Nucleus accumbens (tissue), 56 donors: ENCODE measurements around the gene XXYLT1.
"Not testable (repeated sequence)": the region's sequence is repeated elsewhere in the genome, so short reads cannot be mapped to it uniquely, and the experiment has no call there.

ENCODE experiments used
- DNase-seq, 56 donors: peaks; one replicate each; lab custom pipeline; 2025; lab: John Stamatoyannopoulos, UW

XXYLT1 gene

DNA sequence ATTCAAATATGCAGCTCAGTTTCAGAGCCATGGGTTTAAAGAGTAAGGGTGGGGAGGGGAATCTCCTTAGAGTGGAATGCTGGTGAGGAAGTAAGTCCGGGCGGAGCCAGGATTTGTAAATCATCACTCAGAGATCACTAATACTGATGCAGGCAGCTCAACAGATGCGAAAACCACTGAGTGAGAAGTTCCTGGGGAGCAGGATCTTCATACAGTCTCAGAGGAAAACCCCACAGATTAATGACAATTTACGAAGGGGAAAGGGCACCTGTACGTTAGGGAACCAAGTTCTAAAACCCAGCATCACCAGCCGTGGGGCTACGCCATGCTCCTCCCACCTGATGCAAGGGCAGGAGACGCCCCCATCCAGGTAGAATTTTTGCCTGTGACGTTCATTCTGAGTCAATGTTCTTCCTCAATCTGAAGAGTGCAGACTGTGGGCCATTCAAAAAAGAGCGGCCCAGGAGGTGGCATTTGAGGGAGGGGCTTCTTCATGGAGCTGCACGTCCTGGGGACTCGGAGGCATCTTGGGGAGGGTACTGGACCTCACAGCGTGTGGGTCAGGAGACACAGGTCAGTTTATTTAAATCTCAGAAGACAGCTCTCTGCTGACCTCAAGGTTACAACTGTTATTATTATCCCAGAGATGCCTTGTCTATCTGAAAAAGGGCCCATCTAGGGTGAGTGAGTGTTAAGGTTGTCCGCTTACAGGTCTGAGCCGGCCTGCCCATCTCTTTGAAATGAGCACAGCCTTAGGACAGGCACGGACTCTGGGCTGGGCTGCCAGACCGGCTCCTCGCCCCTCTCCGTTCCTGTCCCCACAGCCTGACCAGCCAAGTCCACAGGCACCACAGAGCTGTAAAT is 228.0 kb downstream of the XXYLT1 start:
- no peak for DNase-seq

DNA sequence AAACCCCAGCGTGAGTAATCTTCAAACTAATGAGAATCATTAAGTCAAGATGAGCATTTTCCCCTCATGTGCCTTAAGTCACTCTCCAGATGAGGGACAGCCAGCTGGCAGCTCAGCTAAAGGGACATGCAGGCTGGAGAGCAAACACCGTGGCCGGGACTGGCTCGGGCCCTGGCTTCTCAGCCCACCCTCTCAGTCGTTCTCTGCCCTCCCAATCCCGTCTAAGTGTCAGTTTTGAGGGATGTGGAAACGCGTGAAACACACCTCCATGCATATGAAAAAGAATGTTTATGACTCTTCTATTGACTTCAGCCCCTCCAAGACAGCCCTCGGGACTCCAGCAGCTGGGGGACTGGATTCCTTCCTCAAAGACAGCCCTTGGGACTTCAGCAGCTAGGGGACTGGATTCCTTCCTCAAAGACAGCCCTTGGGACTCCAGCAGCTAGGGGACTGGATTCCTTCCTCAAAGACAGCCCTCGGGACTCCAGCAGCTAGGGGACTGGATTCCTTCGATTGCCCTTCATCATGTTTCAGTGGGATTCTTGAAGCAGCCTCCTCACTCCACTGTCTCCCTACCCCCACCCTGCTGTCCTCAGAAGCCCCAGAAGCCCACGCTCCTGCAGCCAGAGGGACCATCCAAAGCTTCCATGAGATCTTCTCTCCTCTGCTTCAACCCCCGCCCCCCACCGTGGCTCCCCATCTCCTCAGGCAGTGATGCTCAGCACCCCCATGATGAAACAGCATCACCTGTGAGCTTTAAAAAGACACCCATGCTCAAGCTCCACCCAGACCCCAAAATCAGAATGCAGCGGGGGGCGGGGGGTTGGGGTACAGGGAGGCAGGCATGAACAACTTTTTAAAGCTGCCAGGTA is 228.9 kb downstream of the XXYLT1 start:
- DNase-seq, result no peak

DNA sequence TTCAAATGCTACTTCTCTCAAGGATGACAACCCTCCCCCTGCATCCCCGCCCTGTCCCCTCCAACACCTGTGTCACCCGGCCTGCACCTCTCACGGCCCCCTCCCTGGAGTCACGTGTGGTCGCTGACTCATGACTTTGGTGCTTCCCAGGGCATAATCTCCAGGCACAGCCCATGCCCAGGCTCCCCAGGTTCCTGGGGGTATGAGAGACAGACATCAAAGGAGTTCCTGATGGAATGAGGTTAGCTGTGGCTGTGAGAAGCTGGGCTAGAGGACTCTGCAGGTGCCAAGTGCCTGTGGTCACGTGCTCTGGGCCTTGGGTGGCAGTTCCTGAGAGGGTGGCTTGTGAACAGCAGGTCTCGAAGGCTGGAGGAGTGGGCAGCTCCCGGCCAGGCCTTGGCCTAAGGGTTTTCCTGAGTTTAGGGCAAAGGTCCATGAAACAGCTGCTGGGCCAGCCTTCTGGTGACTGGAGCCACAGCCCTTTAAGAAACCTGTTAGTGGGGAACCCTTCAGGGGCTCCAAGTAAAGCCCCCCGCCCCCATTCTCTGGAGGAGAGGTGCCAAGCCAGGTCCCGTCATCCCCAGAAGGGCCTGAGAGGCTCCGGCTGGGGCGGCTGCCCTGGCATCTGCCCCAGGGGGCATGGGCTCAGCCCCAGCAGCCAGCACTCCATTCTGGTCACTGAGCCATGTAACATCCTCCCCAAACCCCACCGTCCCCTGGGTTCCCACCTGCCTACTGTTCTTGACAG is 230.0 kb downstream of the XXYLT1 start:
- DNase-seq, result no peak

DNA sequence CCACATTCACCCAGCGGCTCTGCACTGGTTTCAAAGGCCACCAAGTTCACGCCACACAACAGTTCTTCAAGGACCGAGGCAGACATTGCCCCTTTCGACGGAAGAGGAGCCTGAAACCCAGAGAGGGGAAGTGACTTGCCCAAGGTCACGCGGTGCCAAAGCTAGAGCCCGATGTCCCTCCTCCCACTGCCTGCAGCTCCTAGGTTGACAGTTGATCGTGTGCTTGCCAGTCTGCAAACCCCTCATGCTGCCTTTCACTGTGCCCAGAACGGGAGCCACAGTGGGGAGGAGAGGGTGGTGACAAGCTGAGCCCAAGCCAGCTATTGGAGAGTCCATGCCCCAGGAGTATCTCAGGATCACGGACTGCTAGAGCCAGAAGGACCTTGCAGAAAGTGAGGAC is 230.9 kb downstream of the XXYLT1 start:
- DNase-seq, result no peak

DNA sequence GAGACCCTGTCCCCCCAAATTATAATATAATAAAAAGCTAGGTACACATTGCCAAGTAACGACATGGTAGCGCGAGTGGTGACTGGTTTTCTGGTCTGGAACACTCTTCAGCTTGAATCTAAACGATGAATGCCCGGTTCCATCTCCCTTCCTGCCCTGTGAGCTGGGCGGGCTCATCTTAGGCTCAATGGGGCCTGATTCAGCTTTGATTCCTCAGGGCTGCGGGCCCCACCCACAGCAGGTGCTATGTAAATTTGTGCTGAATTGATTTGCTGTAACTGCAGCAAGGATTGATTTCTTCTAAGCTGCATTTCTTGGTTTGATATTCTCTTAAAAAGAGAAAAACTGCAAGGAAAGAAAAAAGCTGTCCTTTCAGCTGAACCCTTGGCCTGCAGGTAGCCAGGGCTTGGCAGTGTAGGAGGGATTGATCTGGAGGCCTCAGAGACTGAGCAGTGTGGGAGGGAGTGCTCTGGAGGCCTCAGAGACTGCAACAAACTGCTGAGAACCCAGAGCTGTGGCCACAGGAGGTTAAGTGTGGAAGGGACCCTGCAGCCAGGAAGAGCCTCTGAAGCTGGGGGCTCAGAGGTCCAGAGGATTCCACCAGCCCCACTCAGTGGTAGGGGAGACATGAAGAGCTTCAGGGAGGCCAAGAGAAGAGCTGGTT is 231.6 kb downstream of the XXYLT1 start:
- no peak for DNase-seq

DNA sequence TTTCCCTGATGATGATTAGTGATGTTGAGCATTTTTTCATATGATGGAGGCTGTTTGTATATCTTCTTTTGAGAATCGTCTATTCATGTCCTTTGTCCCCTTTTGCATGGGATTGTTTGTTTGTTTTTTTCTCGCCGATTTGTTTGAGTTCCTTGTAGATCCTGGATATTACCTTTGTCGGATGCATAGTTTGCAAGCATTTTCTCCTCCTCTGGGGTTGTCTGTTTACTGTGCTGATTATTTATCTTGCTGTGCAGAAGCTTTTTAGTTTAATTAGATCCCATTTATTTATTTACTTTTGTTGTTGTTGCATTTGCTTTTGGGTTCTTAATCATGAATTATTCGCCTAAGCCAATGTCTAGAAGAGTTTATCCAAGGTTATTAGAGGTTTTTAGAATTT is 232.8 kb downstream of the XXYLT1 start:
- no peak for DNase-seq

DNA sequence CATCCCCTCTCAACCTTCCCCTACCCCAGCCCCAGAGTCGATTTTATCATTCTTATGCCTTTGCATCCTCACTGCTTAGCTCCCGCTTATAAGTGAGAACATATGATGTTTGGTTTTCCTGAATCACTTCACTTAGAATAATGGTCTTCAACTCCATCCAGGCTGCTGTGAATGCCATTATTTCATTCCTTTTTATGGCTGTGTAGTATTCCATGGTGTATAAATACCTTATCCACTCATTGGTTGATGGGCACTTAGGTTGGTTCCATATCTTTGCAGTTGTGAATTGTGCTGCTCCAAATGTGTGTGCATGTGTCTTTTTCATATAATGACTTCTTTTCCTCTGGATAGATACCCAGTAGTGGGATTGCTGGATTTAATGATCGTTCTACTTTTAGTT is 233.4 kb downstream of the XXYLT1 start:
- DNase-seq, result not testable (repeated sequence)

DNA sequence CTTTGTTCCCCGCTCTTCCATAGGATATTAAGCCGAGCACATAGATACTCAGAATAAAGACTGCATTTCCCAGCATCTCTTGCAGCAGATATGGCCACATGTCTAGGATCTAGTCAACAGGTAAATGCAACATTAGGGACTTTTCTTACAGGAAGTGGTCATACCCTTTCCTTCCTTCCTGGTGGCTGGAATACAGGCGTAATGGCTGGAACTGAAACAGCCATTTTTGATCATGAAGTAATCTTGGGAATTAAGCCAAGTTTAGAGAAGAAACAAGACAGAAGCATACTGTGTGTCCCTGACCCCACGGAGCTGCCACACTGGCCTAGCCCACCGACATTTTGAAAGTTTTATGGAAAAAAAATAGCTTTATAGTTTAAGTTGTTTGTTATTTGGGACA is 234.0 kb downstream of the XXYLT1 start:
- DNase-seq, result no peak

DNA sequence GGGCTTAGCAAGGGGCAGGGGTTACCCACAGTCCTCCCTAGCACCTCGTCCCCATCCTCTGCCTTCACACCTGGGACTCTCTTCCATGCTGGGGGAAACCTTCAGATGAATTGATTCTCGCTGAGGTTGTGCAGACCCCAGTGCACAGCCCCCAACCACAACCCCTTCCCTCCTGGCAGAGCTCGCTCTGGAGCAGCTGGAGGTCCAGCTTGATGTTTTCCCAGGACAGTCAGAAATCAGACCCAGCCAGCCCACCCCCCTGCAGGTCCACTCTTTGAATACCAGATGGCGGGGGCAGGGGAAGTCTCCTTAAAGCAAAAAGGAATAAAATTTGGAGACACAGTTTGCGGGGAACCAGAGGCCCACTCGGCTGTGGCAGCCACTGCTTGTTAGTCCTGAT is 234.4 kb downstream of the XXYLT1 start:
- no peak for DNase-seq

DNA sequence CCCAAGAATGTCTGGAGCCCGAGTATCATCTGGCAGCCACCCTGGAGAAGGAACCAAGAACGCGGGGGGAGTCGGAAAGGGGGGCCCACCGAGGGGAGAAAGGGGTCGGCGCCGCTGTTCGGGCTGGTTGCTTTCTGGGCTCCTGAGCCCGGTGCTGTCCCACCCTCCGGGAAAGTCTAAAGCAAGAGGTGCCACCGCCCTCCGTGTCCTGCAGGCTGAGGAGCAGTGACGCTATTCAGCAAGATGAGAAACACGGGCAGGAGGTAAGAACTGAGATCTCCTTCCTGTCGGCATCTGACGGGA is 234.8 kb downstream of the XXYLT1 start:
- DNase-seq, result no peak

DNA sequence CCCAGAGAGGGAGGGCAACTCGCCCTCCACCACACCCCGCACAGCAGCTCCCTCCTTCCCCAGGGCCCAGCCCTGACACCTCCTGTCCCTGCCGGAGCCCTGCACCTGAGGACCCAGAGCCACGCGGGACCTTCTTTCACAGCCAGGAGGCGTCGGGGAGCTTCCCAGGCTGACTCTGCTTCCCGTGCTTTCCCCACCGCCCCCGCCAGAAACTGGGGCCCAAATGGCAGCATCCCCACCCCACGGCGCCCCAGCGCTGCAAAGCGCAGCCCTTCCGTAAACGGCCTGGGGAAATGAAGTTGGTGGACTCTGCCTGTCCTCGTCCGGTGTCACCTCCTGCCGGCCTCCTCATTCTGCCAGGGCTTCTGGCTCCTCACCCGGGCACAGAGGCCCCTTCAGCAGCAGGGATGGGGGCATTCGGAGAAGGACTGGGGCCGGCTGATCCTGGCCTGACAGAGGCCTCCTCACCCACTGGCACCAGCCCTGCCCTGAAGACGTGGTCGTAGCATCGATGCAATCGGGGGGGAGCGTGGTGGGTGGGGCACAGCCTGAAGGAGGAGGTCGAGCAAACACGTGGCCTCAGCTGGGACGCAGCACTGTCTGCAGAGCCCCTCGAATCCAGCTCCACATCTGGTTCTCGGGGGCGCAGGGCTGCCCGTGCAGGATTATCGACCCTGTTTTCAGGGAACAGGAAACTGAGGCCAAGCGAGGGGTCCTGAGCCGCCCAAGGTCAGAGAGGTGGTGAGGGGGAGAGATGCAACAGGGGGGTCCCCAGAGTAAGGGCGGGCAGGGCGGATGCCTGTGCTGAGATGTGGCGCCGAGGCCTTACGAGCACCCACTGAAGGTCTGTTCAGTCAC is 235.4 kb downstream of the XXYLT1 start:
- DNase-seq, result no peak

DNA sequence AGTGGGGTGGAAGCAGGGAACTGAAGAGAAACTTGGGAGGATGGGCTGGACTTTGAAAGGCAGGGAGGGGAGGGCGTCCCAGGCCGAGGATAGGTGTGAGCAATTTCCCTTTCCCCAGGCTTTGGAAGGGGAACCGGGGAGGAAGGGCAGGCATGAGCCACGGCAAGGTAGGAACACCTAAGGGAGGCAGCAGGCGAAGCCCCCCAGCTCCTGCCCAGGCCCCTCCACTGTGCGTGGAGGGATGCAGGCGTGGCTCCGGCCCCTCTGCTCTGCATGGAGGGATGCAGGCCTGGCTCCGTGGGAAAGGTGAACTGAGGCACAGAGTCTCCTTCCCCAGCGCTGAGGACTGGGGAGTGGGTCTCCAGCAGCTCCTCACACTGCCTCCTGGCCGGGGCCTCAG is 236.4 kb downstream of the XXYLT1 start:
- no peak for DNase-seq

DNA sequence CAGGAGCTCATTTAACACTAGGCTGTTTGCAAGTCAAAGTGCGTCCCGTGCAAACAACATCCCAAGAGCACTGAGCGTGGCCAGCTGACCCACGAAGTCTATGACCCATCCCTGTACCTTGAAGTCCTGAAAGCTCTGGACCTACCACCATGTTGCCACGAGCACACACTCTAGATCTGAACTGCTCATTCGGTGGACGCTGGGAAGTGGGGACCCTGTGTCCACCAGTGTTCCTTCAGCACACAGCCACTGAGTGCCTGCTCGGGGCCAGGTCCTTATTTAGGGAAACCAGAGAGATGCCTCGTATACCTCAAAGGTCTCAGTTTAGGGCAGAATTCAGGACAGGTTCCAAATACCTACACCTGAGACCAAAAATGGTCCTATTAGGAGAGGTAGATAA is 236.9 kb downstream of the XXYLT1 start:
- no peak for DNase-seq

DNA sequence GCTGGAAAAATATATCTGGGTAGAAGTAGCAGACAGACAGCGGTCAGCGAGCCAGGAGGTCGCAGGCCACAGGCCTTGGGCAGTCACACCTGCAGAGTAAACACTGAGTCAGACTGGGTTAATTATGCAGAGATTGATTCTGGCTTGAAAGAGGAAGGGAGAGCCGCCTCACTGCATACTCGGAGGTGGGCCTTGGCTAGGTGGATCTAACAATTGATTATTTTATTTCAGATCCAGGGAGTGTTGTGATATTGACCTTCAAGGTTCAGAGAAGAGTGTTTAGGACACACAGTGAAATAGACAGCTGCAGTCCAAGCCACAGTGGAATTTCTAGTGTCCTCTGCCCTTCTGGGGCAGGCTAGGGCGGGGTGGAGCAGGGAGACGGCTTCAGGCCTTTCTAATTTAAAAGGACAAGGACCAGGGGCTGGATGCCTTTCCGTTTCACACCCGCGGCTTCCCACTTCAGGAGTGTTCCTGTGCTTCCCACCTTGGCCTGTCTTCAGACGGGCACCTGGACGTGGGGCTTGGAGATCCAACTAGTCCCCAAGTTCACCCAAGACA is 237.3 kb downstream of the XXYLT1 start:
- DNase-seq, result no peak

DNA sequence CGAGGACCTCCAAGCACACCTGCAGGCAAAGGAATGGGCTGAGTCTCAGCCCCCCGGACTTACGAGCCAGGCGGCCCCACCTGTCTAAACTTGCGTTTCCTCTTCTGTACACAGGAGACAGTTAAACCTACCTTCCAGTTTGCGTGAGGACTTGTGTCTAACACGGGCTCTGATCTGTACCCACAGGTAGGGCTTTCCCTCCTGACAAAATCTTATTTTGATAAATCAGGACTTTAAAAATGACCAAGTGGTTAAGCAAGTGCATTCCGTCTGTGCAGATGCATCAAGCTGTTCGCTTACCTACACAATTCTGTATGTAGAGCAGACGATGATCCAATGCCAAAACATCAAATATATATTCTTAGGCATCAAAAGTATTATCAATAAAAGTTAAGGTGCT is 238.0 kb downstream of the XXYLT1 start:
- no peak for DNase-seq

DNA sequence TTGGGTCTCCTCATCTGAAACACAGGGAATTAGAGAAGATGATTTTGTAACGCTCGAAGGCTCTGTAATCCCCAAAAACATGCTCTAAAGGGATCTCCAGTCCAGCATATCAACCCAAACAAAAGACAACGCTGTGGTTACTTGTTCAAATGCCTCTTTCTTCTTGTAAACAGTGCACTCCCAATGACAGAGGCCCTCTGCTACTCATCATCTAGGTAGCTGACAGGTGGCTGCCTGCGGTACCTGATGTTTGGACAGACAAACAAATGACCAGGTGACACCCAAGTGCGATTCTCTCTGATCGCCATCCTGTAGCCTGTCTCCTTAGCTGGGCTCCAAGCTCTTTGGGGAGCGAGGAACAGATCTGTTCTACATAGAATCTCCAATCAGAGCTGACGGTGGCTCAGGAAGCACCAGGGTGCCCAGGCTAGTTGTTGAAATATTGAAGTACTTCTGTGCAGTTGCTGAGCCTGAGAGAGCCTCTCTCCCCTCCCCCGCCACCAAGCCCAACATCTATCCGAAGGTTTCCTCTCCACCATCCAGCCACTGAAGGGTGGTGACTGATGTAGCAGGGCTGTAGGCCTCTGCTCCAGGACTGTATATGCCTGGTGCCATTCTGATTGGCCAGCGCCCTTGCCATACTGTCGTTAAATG is 238.7 kb downstream of the XXYLT1 start:
- no peak for DNase-seq

DNA sequence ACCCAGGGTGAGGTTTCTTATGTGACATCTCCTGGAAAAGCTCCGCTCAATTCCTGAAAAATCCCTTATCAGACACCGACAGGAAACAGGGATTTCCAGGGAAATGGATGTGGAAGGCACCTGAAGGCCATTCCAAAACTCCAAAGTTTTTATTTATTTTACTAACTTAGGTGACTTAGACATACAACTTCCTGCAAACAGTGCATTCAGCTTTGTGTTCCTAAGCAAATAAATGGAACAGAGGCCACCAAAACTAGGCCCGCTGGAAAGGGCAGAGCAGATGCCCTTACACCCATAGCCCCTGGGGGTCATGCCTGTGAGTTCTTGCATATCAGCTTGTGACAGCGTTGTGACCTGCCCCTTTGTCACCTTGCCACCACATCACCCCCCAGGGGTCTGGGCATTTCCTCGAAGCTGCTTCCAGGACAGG is 239.4 kb downstream of the XXYLT1 start:
- no peak for DNase-seq

DNA sequence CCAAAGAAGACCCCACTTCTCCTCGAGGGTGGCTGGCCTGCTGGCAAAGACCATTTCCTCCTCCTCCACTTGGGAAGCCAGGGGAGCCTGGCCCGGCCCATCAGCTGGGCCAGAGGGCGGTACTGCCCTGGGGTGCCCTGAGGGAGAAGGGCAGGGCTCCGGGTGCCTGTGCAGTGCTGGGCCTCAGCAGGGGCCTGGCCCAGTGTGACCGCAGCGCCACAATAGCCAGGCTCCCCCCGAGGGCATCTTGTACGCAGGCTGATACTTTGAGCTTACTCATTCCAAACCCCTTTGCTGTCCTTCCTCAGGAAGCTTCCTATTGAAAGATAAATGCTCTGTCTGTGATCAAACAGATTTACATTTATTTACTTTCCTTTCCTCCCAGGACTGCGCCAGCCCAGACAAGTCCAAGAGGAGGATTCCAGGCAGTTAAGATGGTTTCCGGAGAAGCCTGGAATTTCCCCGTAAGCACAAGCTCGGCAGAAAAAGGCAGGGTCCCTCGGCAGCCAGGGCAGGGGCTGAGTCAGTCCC is 240.1 kb downstream of the XXYLT1 start:
- no peak for DNase-seq
